Common myeloid progenitor, CD34-positive (primary cell): ENCODE results near the gene SYK.

Experiments used
- CTCF ChIA-PET: fragments of 350-600 bp; sonication (Branson Sonifier 250); formaldehyde crosslinking; loops from one replicate; lab custom pipeline; 2021; ENCODE audit warnings: antibody characterized with exemption; lab: Charles Lee
- POLR2A ChIA-PET: fragments of 350-600 bp; sonication (Branson Sonifier 250); formaldehyde crosslinking; loops from one replicate; lab custom pipeline; 2021; ENCODE audit warnings: antibody characterized with exemption; lab: Charles Lee
- DNase-seq, 3 donors: peaks; one replicate each; pipeline versions ENCODE4 v3.0.0 to v3.0.0-alpha.2; 2013
- H3K27ac ChIP-seq, 2 experiments: 1 replicate in 1 of 2; 2 replicates in 1 of 2; pipeline ENCODE4 v1.7.0; 2013; ENCODE audit warnings: inconsistent platforms in 2 of 2, low read length in 2 of 2, mild to moderate bottlenecking in 2 of 2, low read depth in 1 of 2, moderate library complexity in 1 of 2; ENCODE audit not compliant: severe bottlenecking in 2 of 2, insufficient read depth in 1 of 2, poor library complexity in 1 of 2
- H3K27me3 ChIP-seq, 5 experiments: replicated peaks in 2 of 5; 1 replicate in 3 of 5; 2 replicates in 2 of 5; pipeline versions ENCODE4 v1.6.1 to v1.7.0; 2013; ENCODE audit warnings: low read length in 4 of 5, mild to moderate bottlenecking in 2 of 5, moderate library complexity in 2 of 5, inconsistent platforms in 1 of 5; ENCODE audit not compliant: insufficient read depth in 5 of 5, control insufficient read depth in 4 of 5
- H3K36me3 ChIP-seq, 4 experiments: 1 replicate in 2 of 4; 2 replicates in 2 of 4; pipeline versions ENCODE4 v1.6.1 to v1.7.0; 2013; ENCODE audit warnings: low read length in 3 of 4, control low read depth in 1 of 4, mild to moderate bottlenecking in 1 of 4; ENCODE audit not compliant: control insufficient read depth in 4 of 4, insufficient read depth in 4 of 4
- H3K4me1 ChIP-seq, 4 experiments: 1 replicate in 3 of 4; 2 replicates in 1 of 4; pipeline versions ENCODE4 v1.6.1 to v1.7.1; 2013; ENCODE audit warnings: low read length in 3 of 4, mild to moderate bottlenecking in 3 of 4, control low read depth in 1 of 4, inconsistent platforms in 1 of 4, moderate library complexity in 1 of 4; ENCODE audit not compliant: control insufficient read depth in 4 of 4, insufficient read depth in 4 of 4; ENCODE audit errors: control extremely low read depth in 1 of 4
- H3K4me3 ChIP-seq, 7 experiments: 1 replicate in 4 of 7; 2 replicates in 3 of 7; pipeline versions ENCODE4 v1.5.1 to v1.7.0; 2013; ENCODE audit warnings: mild to moderate bottlenecking in 7 of 7, low read length in 6 of 7, moderate library complexity in 6 of 7, inconsistent platforms in 2 of 7, low read depth in 2 of 7, control low read depth in 1 of 7; ENCODE audit not compliant: insufficient read depth in 4 of 7, control insufficient read depth in 1 of 7; ENCODE audit errors: extremely low read depth in 1 of 7
- H3K9me3 ChIP-seq, 5 experiments: 1 replicate in 4 of 5; 2 replicates in 1 of 5; pipeline versions ENCODE4 v1.6.1 to v1.7.1; 2013; ENCODE audit warnings: low read length in 4 of 5, mild to moderate bottlenecking in 2 of 5, inconsistent platforms in 1 of 5, low read depth in 1 of 5, moderate library complexity in 1 of 5; ENCODE audit not compliant: control insufficient read depth in 4 of 5, insufficient read depth in 2 of 5; ENCODE audit errors: control extremely low read depth in 1 of 5
- WGBS: methylation state at CpG from one replicate; pipeline ENCODE4 v1.1.5; 2013; ENCODE audit not compliant: insufficient coverage; 5-methylcytosine and 5-hydroxymethylcytosine counted together

Gene SYK

GRCh38 chr9:90793729-90794128, 7.9 kb upstream of the SYK start:
- DNase-seq = no peak
- ChIA-PET POLR2A (no interaction called here), CTCF (no interaction called here)
- WGBS = 93% methylated on average over 2 of the region's 2 CpGs
- H3K4me1 ChIP-seq = peaks cover 16 to 28% (median 21%) of the 10 kb centered on the region in 4 experiments
- no peaks in the 10 kb centered on the region for H3K36me3 ChIP-seq
- no peaks in the 10 kb centered on the region for H3K27me3 ChIP-seq
- H3K27ac ChIP-seq = no peak overlapping the region
- no peaks in the 10 kb centered on the region for H3K9me3 ChIP-seq
- no peak overlapping the region for H3K4me3 ChIP-seq

GRCh38 chr9:90795084-90795483, 6.5 kb upstream of the SYK start:
- CTCF ChIA-PET = interaction anchor here (1.2 to 1.9 kb wide), 2 partner anchors 10 to 13 kb away, joined by 3 to 9 read pairs; no protein-coding TSS in a partner anchor
- H3K4me1 ChIP-seq = peaks cover 17 to 29% (median 21%) of the 10 kb centered on the region in 4 experiments
- H3K9me3 ChIP-seq = no peaks in the 10 kb centered on the region
- no peak overlapping the region for H3K4me3 ChIP-seq
- WGBS = 35% methylated on average over 3 of the region's 3 CpGs
- no peak for DNase-seq
- POLR2A ChIA-PET = no interaction called here
- no peak overlapping the region for H3K27ac ChIP-seq
- no peaks in the 10 kb centered on the region for H3K36me3 ChIP-seq
- no peaks in the 10 kb centered on the region for H3K27me3 ChIP-seq

- no peaks in the 10 kb centered on the region for H3K27me3 ChIP-seq
- H3K27ac ChIP-seq = peak overlapping the region in 1 of 2 experiments; percentile 10
- peak; percentile 54 to 89 (median 84) for DNase-seq
- peak overlapping the region in 2 of 7 experiments; percentile 2 for H3K4me3 ChIP-seq
- CTCF ChIA-PET = interaction anchor here (0.7 to 1.9 kb wide), 7 partner anchors 10 to 939 kb away, joined by 3 to 9 read pairs (median 4); no protein-coding TSS in a partner anchor
- POLR2A ChIA-PET = no interaction called here
- no peaks in the 10 kb centered on the region for H3K36me3 ChIP-seq
- no peaks in the 10 kb centered on the region for H3K9me3 ChIP-seq
- WGBS = 50% methylated on average over 2 of the region's 5 CpGs
- H3K4me1 ChIP-seq = peaks cover 19 to 38% (median 25%) of the 10 kb centered on the region in 4 experiments
Observed at GRCh38 chr9:90795871-90796317, 5.7 kb upstream of the SYK start.

- Histone ChIP-seq H3K27ac (no peak overlapping the region), H3K4me3 (no peak overlapping the region), H3K4me1 (peaks cover 32 to 59% (median 47%) of the 10 kb centered on the region in 4 experiments), H3K27me3 (no peaks in the 10 kb centered on the region), H3K36me3 (no peaks in the 10 kb centered on the region), H3K9me3 (no peaks in the 10 kb centered on the region)
- 100% methylated on average over 2 of the region's 5 CpGs for WGBS
- ChIA-PET CTCF (interaction anchor here (1.9 to 3.3 kb wide), 2 partner anchors 9 to 26 kb away, joined by 5 to 12 read pairs; no protein-coding TSS in a partner anchor), POLR2A (no interaction called here)
- no peak for DNase-seq
Observed at GRCh38 chr9:90799271-90799852, 2.3 kb upstream of the SYK start.

- Histone ChIP-seq H3K4me3 (peak overlapping the region; percentile 64 to 97 (median 91)), H3K9me3 (no peaks in the 10 kb centered on the region), H3K4me1 (peaks cover 38 to 62% (median 49%) of the 10 kb centered on the region in 4 experiments), H3K36me3 (peaks cover 0 to 4% (median 2%) of the 10 kb centered on the region in 4 experiments), H3K27ac (peak overlapping the region; percentile 88 to 94), H3K27me3 (no peaks in the 10 kb centered on the region)
- ChIA-PET CTCF (interaction anchor here (1.0 to 3.3 kb wide), 5 partner anchors 9 to 36 kb away, joined by 3 to 12 read pairs (median 5); no protein-coding TSS in a partner anchor), POLR2A (interaction anchor here (0.8 to 1.4 kb wide), 5 partner anchors 13 to 38 kb away, joined by 3 to 6 read pairs (median 3); no protein-coding TSS in a partner anchor)
- no peak for DNase-seq
- WGBS = under 1% methylated on average over 27 of the region's 29 CpGs
Observed at GRCh38 chr9:90801973-90802322, 329 bp downstream of the SYK start.

GRCh38 chr9:90802386-90802985, 867 bp downstream of the SYK start:
- peak in 1 of 3 donors; percentile 41 for DNase-seq
- POLR2A ChIA-PET = interaction anchor here (0.8 to 1.4 kb wide), 3 partner anchors 13 to 35 kb away, joined by 3 to 6 read pairs (median 3); no protein-coding TSS in a partner anchor
- H3K4me1 ChIP-seq = peaks cover 44 to 67% (median 54%) of the 10 kb centered on the region in 4 experiments
- peak overlapping the region; percentile 64 to 97 (median 91) for H3K4me3 ChIP-seq
- peak overlapping the region; percentile 88 to 94 for H3K27ac ChIP-seq
- no peaks in the 10 kb centered on the region for H3K9me3 ChIP-seq
- H3K27me3 ChIP-seq = no peaks in the 10 kb centered on the region
- 0% methylated on average over 2 of the region's 3 CpGs for WGBS
- CTCF ChIA-PET = interaction anchor here (1.3 to 3.3 kb wide), 3 partner anchors 8 to 23 kb away, joined by 4 to 12 read pairs (median 6); no protein-coding TSS in a partner anchor
- H3K36me3 ChIP-seq = peaks cover 0 to 9% (median 6%) of the 10 kb centered on the region in 4 experiments
